Sigmoid colon (tissue), 4 donors: Measurements from ENCODE around the gene IGFL3.

ENCODE experiments used
- CTCF ChIP-seq, 4 experiments: fragments of 450-650 bp in 3 of 4; fragments of 200-600 bp in 1 of 4; IDR thresholded peaks; one replicate each; pipeline ENCODE4 v1.5.1; 2016 to 2019; ENCODE audit warnings: antibody characterized with exemption in 4 of 4, mild to moderate bottlenecking in 3 of 4, moderate library complexity in 2 of 4
- EP300 ChIP-seq, 4 donors: sonication (generic); formaldehyde crosslinking; IDR thresholded peaks; one replicate each; pipeline ENCODE4 v1.6.1; 2017; ENCODE audit warnings: antibody characterized with exemption in 4 of 4
- POLR2A ChIP-seq, 2 donors: fragments of 450-650 bp; IDR thresholded peaks; one replicate each; pipeline ENCODE4 v1.6.1; 2016; ENCODE audit warnings: antibody characterized with exemption in 2 of 2, mild to moderate bottlenecking in 2 of 2, moderate library complexity in 2 of 2
- POLR2AphosphoS5 ChIP-seq, 4 donors: sonication (generic); formaldehyde crosslinking; IDR thresholded peaks; one replicate each; pipeline ENCODE4 v1.6.1; 2017; ENCODE audit warnings: antibody characterized with exemption in 4 of 4

- TF ChIP-seq POLR2A (IDR thresholded peaks at IDR 0.05) (no peak), POLR2AphosphoS5 (IDR thresholded peaks at IDR 0.05) (no peak), CTCF (IDR thresholded peaks at IDR 0.05) (no peak), EP300 (IDR thresholded peaks at IDR 0.05) (no peak)
Measured at GRCh38 chr19:46109876-46110275, 14.6 kb downstream of the IGFL3 start.
